HUES48 (cell line): ENCODE results near the gene GPR65.

Experiments
- H3K27ac ChIP-seq: one replicate; pipeline ENCODE4 v1.7.0; 2013; ENCODE audit warnings: low read depth, low read length, inconsistent platforms
- H3K27me3 ChIP-seq: 2 replicates; pipeline ENCODE4 v1.6.1; 2013; ENCODE audit warnings: mild to moderate bottlenecking, low read length; ENCODE audit not compliant: control insufficient read depth, insufficient read depth
- H3K36me3 ChIP-seq: 2 replicates; pipeline ENCODE4 v1.6.1; 2013; ENCODE audit warnings: low read length; ENCODE audit not compliant: control insufficient read depth, insufficient read depth
- H3K4me1 ChIP-seq: 2 replicates; pipeline ENCODE4 v1.6.1; 2013; ENCODE audit warnings: mild to moderate bottlenecking, low read length; ENCODE audit not compliant: control insufficient read depth, insufficient read depth
- H3K4me3 ChIP-seq: 2 replicates; pipeline ENCODE4 v1.5.1; 2013; ENCODE audit warnings: mild to moderate bottlenecking, low read depth, low read length
- H3K9ac ChIP-seq: 2 replicates; pipeline ENCODE4 v1.6.1; 2013; ENCODE audit warnings: mild to moderate bottlenecking, low read depth, low read length, moderate library complexity
- H3K9me3 ChIP-seq: 2 replicates; pipeline ENCODE4 v1.6.1; 2013; ENCODE audit warnings: low read length; ENCODE audit not compliant: control insufficient read depth, insufficient read depth

The GPR65 gene

GRCh38 chr14:88039197-88039596 lies 34.3 kb downstream of the GPR65 start:
- peaks cover 15% of the 10 kb centered on the region for H3K4me1 ChIP-seq
- no peaks in the 10 kb centered on the region for H3K27me3 ChIP-seq
- H3K9me3 ChIP-seq, result no peaks in the 10 kb centered on the region

GRCh38 chr14:88040146-88040545 lies 35.2 kb downstream of the GPR65 start:
- Histone ChIP-seq H3K36me3 (no peaks in the 10 kb centered on the region), H3K27me3 (no peaks in the 10 kb centered on the region), H3K9ac (no peak overlapping the region), H3K4me3 (no peak overlapping the region), H3K4me1 (peaks cover 15% of the 10 kb centered on the region), H3K9me3 (no peaks in the 10 kb centered on the region), H3K27ac (no peak overlapping the region)

More at GRCh38 chr14:88039197-88039596, 34.3 kb downstream of the GPR65 start:
- no peak overlapping the region for H3K27ac ChIP-seq
- no peaks in the 10 kb centered on the region for H3K36me3 ChIP-seq
- no peak overlapping the region for H3K9ac ChIP-seq
- H3K4me3 ChIP-seq, result no peak overlapping the region

DNA sequence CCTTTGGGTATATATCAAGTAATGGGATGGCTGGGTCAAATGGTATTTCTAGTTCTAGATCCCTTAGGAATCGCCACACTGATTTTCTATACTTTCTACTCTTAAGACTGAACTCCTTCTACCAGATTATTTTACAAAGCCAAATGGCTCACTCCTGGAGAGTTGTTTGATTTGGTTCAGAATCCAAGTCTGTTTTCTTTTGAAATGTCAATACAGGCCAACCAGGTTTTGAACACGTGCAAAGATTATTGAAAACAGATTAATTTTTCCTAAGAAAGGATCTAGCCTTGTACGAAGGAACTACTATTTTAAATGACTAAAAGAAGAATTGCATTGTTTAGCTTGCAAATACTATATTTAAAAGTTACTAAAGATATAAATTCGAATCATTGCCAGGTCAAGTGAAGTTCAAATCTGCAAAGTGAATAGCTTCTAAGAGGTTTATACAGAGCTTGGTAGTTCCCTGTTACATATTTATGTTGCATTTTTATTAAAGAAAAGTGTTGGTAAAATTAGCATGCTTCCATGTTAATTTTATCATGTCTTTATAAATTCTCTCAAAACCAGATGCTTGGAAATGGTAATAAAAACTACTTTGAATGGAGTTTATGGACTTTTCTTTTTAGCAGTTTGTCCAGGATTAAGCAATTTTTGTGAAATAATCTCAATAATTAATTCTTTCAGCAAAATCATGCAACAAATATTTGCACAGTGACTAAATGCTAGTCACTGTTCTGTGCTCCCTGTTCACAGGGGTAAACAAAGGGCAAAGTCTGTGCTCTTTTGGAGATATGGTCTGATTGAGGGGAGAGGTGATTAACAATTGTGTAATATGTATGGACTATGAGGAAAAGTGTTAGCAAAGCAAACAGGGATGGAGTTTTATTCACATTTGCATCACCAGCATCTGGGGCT lies 38.9 kb downstream of the GPR65 start:
- Histone ChIP-seq H3K36me3 (no peaks in the 10 kb centered on the region), H3K27me3 (no peaks in the 10 kb centered on the region), H3K4me1 (no peaks in the 10 kb centered on the region), H3K9ac (no peak overlapping the region), H3K9me3 (no peaks in the 10 kb centered on the region), H3K27ac (no peak overlapping the region), H3K4me3 (no peak overlapping the region)

DNA sequence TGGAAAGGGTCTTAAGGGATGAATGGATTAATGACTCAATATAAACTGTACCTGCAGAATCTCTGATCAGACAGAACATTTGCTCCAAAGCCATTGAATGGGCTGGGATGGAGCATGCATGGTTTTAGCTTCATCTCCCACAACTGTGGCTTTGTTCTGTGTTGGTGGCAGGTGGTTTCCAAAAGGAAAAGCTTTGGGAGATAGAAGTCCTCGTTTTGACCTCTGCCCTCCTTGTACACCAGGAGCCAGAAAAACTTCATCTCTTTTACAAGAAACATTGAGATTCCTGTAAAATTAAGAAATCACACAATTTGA lies 39.5 kb downstream of the GPR65 start:
- H3K9ac ChIP-seq, result no peak overlapping the region

DNA sequence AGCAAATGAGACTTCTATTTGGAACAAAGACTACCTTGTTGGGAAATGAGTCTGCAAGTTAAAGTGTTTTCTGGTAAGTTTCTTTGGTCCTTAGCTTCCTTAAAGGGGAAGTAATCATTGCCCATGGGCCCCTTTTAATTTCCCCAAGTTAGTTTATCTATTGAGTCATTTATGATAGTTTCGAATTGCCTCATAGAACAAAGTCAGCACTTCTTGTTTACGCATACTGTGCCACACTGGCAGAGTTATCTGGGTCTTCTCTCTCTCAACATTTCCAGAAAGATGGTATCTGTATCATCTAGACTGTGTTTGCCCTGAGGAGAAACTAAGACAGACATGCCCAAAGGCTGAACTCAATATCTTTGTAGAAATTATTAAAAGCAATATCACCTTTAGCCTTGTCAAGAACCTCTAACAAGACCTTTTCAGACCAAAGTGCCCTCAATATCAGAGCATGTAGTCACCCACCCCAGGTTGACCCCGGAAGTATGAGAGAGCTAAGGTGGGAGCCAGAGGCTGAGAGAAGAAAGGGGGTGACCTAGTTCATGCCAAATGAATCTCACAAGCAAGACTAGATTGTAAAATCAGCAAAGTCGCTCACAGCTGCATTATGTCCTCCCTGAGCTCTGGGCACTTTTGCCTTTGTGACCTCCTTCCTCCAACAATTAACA lies 40.0 kb downstream of the GPR65 start:
- Histone ChIP-seq H3K4me3 (no peak overlapping the region), H3K27me3 (no peaks in the 10 kb centered on the region), H3K9me3 (no peaks in the 10 kb centered on the region), H3K27ac (no peak overlapping the region), H3K4me1 (no peaks in the 10 kb centered on the region), H3K9ac (no peak overlapping the region), H3K36me3 (no peaks in the 10 kb centered on the region)

More for the DNA sequence above, 39.5 kb downstream of the GPR65 start:
- Histone ChIP-seq H3K36me3 (no peaks in the 10 kb centered on the region), H3K27ac (no peak overlapping the region), H3K4me1 (no peaks in the 10 kb centered on the region), H3K27me3 (no peaks in the 10 kb centered on the region), H3K4me3 (no peak overlapping the region), H3K9me3 (no peaks in the 10 kb centered on the region)

GRCh38 chr14:88045705-88046104 lies 40.8 kb downstream of the GPR65 start:
- Histone ChIP-seq H3K36me3 (no peaks in the 10 kb centered on the region), H3K9ac (no peak overlapping the region), H3K4me3 (no peak overlapping the region), H3K4me1 (no peaks in the 10 kb centered on the region), H3K27me3 (no peaks in the 10 kb centered on the region), H3K9me3 (no peaks in the 10 kb centered on the region), H3K27ac (no peak overlapping the region)

GRCh38 chr14:88048351-88048750 lies 43.4 kb downstream of the GPR65 start:
- Histone ChIP-seq H3K4me3 (no peak overlapping the region), H3K36me3 (no peaks in the 10 kb centered on the region), H3K4me1 (no peaks in the 10 kb centered on the region), H3K9ac (no peak overlapping the region), H3K27ac (no peak overlapping the region), H3K27me3 (no peaks in the 10 kb centered on the region), H3K9me3 (no peaks in the 10 kb centered on the region)

DNA sequence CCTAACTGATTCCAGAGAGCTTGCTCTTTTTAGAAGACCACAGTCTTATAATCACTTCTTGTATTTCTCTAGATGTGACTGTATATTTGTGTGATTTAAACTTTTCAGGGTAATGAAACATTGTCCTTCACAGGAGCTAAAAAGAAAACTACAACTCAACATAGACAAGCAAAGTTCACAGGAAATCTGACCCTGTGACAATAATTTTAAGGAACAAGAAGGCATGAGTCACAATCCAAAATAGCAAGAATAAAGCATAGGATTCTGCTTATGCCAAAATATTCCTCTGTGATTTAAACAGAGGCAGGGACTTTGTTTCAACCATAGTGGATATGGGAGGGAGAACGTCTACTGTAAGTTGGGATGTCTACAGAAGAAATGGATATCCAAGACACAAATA lies 44.3 kb downstream of the GPR65 start:
- Histone ChIP-seq H3K9me3 (no peaks in the 10 kb centered on the region), H3K36me3 (no peaks in the 10 kb centered on the region), H3K4me1 (no peaks in the 10 kb centered on the region), H3K9ac (no peak overlapping the region), H3K27me3 (no peaks in the 10 kb centered on the region), H3K4me3 (no peak overlapping the region), H3K27ac (no peak overlapping the region)

DNA sequence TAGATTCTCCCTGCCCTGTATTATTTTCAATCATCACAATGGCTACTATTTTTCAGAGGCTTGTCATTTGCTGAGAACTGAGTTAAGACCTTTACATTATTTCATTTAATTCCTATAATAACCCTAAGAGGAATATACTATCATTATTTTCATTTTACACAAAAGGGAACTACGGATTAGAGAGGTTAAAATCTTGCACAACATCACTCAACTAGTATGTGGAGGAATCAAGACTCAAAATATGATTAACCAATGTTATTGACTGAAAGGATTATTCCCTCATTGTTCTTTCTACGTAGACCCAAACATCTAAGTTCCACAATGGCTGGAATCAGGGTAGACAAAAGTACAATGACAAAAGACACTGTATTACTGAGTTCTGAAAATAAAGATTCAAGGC lies 45.0 kb downstream of the GPR65 start:
- H3K9me3 ChIP-seq, result no peaks in the 10 kb centered on the region
- H3K27ac ChIP-seq, result no peak overlapping the region
- no peak overlapping the region for H3K9ac ChIP-seq
- no peak overlapping the region for H3K4me3 ChIP-seq
- H3K27me3 ChIP-seq, result no peaks in the 10 kb centered on the region
- no peaks in the 10 kb centered on the region for H3K4me1 ChIP-seq
- H3K36me3 ChIP-seq, result no peaks in the 10 kb centered on the region

GRCh38 chr14:88060576-88060975 lies 55.6 kb downstream of the GPR65 start:
- H3K4me3 ChIP-seq, result no peak overlapping the region
- no peaks in the 10 kb centered on the region for H3K9me3 ChIP-seq
- H3K9ac ChIP-seq, result no peak overlapping the region
- no peaks in the 10 kb centered on the region for H3K27me3 ChIP-seq
- no peak overlapping the region for H3K27ac ChIP-seq
- H3K36me3 ChIP-seq, result no peaks in the 10 kb centered on the region
- no peaks in the 10 kb centered on the region for H3K4me1 ChIP-seq

GRCh38 chr14:88063811-88064210 lies 58.9 kb downstream of the GPR65 start:
- H3K4me1 ChIP-seq, result no peaks in the 10 kb centered on the region
- no peak overlapping the region for H3K27ac ChIP-seq
- H3K36me3 ChIP-seq, result no peaks in the 10 kb centered on the region
- no peaks in the 10 kb centered on the region for H3K9me3 ChIP-seq
- H3K27me3 ChIP-seq, result no peaks in the 10 kb centered on the region
- no peak overlapping the region for H3K4me3 ChIP-seq
- H3K9ac ChIP-seq, result no peak overlapping the region
